ENCODE results near the gene CCBE1.

Gene CCBE1

DNA sequence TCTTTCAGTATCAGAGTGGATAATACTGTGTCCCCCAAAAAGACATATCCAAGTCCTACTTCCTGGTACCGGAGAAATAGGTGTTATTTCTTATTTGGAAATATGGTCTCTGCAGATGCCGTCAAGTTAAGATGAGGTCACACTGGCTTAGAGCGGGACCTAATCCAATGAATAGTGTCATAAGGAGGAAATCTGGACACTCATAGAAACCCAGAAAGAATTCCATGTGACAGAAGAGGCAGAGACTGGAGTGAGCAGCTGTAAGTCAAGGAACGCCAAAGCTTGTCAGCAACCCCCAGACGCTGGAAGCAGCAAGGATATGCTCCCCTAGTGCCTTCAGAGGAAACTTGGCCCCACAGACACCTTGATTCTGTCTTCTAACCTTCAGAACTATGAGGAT, 69.8 kb downstream of the CCBE1 start:
- TF ChIP-seq FOXP2 (optimal IDR thresholded peaks at IDR 0.05; ENCODE audit: borderline replicate concordance, extremely low read depth, extremely low read length, insufficient read depth) (no peak), TAF1 (IDR thresholded peaks at IDR 0.05; ENCODE audit: borderline replicate concordance, insufficient read depth, low read length) (no peak), SIN3A (IDR thresholded peaks at IDR 0.05; ENCODE audit: borderline replicate concordance, insufficient read depth, low read length) (no peak), POLR2AphosphoS5 (IDR thresholded peaks at IDR 0.05; ENCODE audit: low read depth, low read length) (no peak)
- TF ChIP-seq, protein P1, sequence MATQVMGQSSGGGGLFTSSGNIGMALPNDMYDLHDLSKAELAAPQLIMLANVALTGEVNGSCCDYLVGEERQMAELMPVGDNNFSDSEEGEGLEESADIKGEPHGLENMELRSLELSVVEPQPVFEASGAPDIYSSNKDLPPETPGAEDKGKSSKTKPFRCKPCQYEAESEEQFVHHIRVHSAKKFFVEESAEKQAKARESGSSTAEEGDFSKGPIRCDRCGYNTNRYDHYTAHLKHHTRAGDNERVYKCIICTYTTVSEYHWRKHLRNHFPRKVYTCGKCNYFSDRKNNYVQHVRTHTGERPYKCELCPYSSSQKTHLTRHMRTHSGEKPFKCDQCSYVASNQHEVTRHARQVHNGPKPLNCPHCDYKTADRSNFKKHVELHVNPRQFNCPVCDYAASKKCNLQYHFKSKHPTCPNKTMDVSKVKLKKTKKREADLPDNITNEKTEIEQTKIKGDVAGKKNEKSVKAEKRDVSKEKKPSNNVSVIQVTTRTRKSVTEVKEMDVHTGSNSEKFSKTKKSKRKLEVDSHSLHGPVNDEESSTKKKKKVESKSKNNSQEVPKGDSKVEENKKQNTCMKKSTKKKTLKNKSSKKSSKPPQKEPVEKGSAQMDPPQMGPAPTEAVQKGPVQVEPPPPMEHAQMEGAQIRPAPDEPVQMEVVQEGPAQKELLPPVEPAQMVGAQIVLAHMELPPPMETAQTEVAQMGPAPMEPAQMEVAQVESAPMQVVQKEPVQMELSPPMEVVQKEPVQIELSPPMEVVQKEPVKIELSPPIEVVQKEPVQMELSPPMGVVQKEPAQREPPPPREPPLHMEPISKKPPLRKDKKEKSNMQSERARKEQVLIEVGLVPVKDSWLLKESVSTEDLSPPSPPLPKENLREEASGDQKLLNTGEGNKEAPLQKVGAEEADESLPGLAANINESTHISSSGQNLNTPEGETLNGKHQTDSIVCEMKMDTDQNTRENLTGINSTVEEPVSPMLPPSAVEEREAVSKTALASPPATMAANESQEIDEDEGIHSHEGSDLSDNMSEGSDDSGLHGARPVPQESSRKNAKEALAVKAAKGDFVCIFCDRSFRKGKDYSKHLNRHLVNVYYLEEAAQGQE (IDR thresholded peaks at IDR 0.05; ENCODE audit: insufficient read depth in 1 of 2, low read depth in 2 of 2, low read length in 2 of 2), result no peak

DNA sequence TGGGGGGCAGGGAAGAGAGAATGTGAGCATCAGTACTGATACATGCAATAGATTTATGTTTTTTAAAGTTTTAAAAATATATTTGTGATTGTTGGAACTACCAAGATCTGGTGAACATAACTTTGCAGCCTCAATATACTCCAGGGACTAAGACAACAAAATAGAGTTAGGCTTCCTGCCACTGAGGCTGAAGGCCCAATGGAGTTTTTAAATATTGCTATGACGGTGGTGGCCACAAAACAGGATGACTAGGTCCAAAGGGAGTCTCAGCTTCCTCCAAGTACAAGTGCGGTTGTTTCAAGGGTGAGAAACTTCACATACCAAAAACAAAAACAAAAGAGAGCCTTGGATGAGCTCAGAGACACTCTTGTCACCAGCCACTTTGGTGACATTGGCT, 72.9 kb downstream of the CCBE1 start:
- TF ChIP-seq TAF1 (IDR thresholded peaks at IDR 0.05; ENCODE audit: borderline replicate concordance, insufficient read depth, low read length), result no peak
- TF ChIP-seq POLR2AphosphoS5 (IDR thresholded peaks at IDR 0.05; ENCODE audit: low read depth, low read length), result no peak
- TF ChIP-seq SIN3A (IDR thresholded peaks at IDR 0.05; ENCODE audit: borderline replicate concordance, insufficient read depth, low read length), result no peak
- TF ChIP-seq, protein P1 (IDR thresholded peaks at IDR 0.05; ENCODE audit: insufficient read depth in 1 of 2, low read depth in 2 of 2, low read length in 2 of 2), result no peak
- TF ChIP-seq FOXP2 (optimal IDR thresholded peaks at IDR 0.05; ENCODE audit: borderline replicate concordance, extremely low read depth, extremely low read length, insufficient read depth), result no peak

DNA sequence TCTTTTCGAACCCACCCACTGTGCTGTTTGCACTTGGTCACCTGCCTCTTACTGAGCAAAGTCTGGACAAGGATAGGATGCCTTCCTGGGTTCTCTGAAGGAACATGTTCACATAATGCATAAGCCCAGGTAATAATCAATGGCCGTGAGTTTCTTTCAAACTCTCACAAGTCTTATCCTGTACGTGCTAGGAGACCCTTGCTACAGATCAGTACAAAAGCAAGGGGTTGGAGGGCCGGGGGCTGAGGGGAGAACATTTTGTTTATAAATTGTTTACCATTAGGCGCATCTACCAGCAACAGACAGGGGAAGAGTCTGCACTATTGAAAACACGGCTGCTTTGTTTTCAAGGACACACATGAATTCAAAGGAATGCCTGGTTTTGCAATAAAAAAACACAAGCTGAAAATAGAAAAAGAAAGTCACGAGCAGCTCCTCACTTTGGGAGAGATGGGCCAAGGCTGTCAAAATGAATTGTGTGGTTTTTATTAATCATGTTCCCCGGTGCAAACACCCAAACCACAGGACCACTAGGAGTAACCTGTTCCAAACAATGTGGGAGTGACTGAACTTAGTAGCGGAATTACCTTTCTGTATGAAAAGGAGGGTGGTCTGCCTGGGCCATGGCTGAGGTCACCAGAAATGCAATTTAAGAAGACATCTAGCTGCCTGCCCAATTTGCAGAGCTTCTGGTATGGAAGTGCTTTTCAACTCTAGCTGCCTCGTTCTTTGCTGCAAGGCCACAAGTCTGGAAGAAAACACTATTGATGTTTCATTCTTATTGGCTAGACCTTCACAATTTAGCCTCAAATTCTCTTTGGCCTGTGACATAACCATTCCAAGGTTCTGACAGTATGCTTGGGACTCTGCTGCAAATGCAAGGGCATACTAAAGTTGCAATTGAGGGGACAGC, 73.5 kb downstream of the CCBE1 start:
- TF ChIP-seq SIN3A (IDR thresholded peaks at IDR 0.05; ENCODE audit: borderline replicate concordance, insufficient read depth, low read length) (no peak), TAF1 (IDR thresholded peaks at IDR 0.05; ENCODE audit: borderline replicate concordance, insufficient read depth, low read length) (no peak), FOXP2 (optimal IDR thresholded peaks at IDR 0.05; ENCODE audit: borderline replicate concordance, extremely low read depth, extremely low read length, insufficient read depth) (no peak), POLR2AphosphoS5 (IDR thresholded peaks at IDR 0.05; ENCODE audit: low read depth, low read length) (no peak)
- TF ChIP-seq, protein P1 (IDR thresholded peaks at IDR 0.05; ENCODE audit: insufficient read depth in 1 of 2, low read depth in 2 of 2, low read length in 2 of 2), result no peak

DNA sequence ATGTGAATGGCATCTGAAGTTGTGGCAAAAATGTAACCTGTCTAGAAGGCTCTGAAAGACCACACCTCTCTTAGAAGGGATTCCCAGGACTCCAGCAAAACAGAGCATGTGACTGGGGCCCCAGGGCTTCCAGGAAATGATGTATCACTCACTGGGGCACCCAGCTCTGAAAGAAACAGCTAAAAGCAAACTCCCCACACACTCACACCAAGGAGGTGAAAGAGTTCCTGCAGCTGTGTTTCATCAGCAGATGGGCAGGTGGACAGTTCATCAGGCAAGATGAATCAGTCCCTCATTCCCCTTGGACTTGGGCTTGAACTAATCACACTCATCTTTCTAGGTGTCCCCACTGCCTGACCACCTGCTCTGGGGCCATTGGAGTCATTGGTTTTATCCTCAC, 76.2 kb downstream of the CCBE1 start:
- TF ChIP-seq, protein P1 (IDR thresholded peaks at IDR 0.05; ENCODE audit: insufficient read depth in 1 of 2, low read depth in 2 of 2, low read length in 2 of 2), result no peak
- TF ChIP-seq FOXP2 (optimal IDR thresholded peaks at IDR 0.05; ENCODE audit: borderline replicate concordance, extremely low read depth, extremely low read length, insufficient read depth), result no peak
- TF ChIP-seq TAF1 (IDR thresholded peaks at IDR 0.05; ENCODE audit: borderline replicate concordance, insufficient read depth, low read length), result no peak
- no peak for TF ChIP-seq POLR2AphosphoS5 (IDR thresholded peaks at IDR 0.05; ENCODE audit: low read depth, low read length)
- no peak for TF ChIP-seq SIN3A (IDR thresholded peaks at IDR 0.05; ENCODE audit: borderline replicate concordance, insufficient read depth, low read length)

Data from PFSK-1 (cell line).